Measurements from ENCODE around the gene FAM222B.

The FAM222B gene

GRCh38 chr17:28745786-28746411 lies 96.7 kb downstream of the FAM222B start:
- no peak for DNase-seq (ENCODE audit: low read depth)
- peak overlapping the region; percentile 88 for H3K4me3 ChIP-seq (ENCODE audit: low read depth, low read length)
- TF ChIP-seq MYC (IDR thresholded peaks at IDR 0.05; ENCODE audit: low read depth, low read length) (no peak), CTCF (IDR thresholded peaks at IDR 0.05; ENCODE audit: low read depth, low read length) (no peak)

- no peak for TF ChIP-seq POLR2A (IDR thresholded peaks at IDR 0.05; ENCODE audit: extremely low read depth, insufficient read length)
- peak; percentile 74 for DNase-seq (ENCODE audit: low read depth)
- H3K4me3 ChIP-seq (ENCODE audit: low read depth, low read length) = peak overlapping the region; percentile 88
Observed at GRCh38 chr17:28744972-28745785, 97.4 kb downstream of the FAM222B start.

- peak; percentile 58 for DNase-seq (ENCODE audit: low read depth)
- TF ChIP-seq MYC (IDR thresholded peaks at IDR 0.05; ENCODE audit: low read depth, low read length) (no peak), CTCF (IDR thresholded peaks at IDR 0.05; ENCODE audit: low read depth, low read length) (no peak), MAX (IDR thresholded peaks at IDR 0.05; ENCODE audit: low read depth, low read length) (no peak), POLR2A (IDR thresholded peaks at IDR 0.05; ENCODE audit: extremely low read depth, insufficient read length) (no peak)
- H3K4me3 ChIP-seq (ENCODE audit: low read depth, low read length) = peak overlapping the region; percentile 88
Observed at GRCh38 chr17:28744104-28744971, 98.3 kb downstream of the FAM222B start.

GRCh38 chr17:28743243-28744103 lies 99.1 kb downstream of the FAM222B start, which contains the start of gene TRAF4:
TSS of gene TRAF4 (plus strand) at chr17:28744011. CDS start at chr17:28744113, 102 bp downstream.
- DNase-seq (ENCODE audit: low read depth) = peak; percentile 91
- peak; percentile 48 for TF ChIP-seq MYC (IDR thresholded peaks at IDR 0.05; ENCODE audit: low read depth, low read length)
- no peak for TF ChIP-seq CTCF (IDR thresholded peaks at IDR 0.05; ENCODE audit: low read depth, low read length)
- peak; percentile 29; the same call in 1 of the 2 replicates for TF ChIP-seq MAX (IDR thresholded peaks at IDR 0.05; ENCODE audit: low read depth, low read length)
- peak; percentile 96 for TF ChIP-seq POLR2A (IDR thresholded peaks at IDR 0.05; ENCODE audit: extremely low read depth, insufficient read length)
- H3K4me3 ChIP-seq (ENCODE audit: low read depth, low read length) = peak within 1 kb of the TSS; percentile 88

GRCh38 chr17:28741358-28742349 lies 100.9 kb downstream of the FAM222B start:
- TF ChIP-seq POLR2A (IDR thresholded peaks at IDR 0.05; ENCODE audit: extremely low read depth, insufficient read length) (no peak), MYC (IDR thresholded peaks at IDR 0.05; ENCODE audit: low read depth, low read length) (peak; percentile 88), CTCF (IDR thresholded peaks at IDR 0.05; ENCODE audit: low read depth, low read length) (no peak), MAX (IDR thresholded peaks at IDR 0.05; ENCODE audit: low read depth, low read length) (peak; percentile 63)

More at GRCh38 chr17:28741358-28742349, 100.9 kb downstream of the FAM222B start:
- DNase-seq (ENCODE audit: low read depth) = peak; percentile 97
- no peak overlapping the region for H3K4me3 ChIP-seq (ENCODE audit: low read depth, low read length)
